HepG2 (cell line): Measurements from ENCODE around the gene TSPAN8. TPM values are rescaled to one million over a fixed set of nuclear protein-coding genes. Genes with fewer than 3 reads are reported as not detected.

ENCODE experiments used
- ATAC-seq: fragments of 200-7000 bp; cut with Tn5 transposase; 3 replicates; pipeline ENCODE4 v1.9.1; 2020; ENCODE audit warnings: mild to moderate bottlenecking, moderate library complexity
- BruUV-seq: library from RNA; stranded (reverse); fragments of 400-500 nt; replicated peaks from 2 replicates; lab custom pipeline; 2021; lab: Mats Ljungman, UMichigan
- CTCF ChIA-PET: fragments of 300-600 bp; formaldehyde crosslinking; extraction: SDS; loops from one replicate; lab custom pipeline; 2021; ENCODE audit warnings: low total read pairs, inconsistent platforms, low intra/inter-chr PET ratio; lab: Yijun Ruan, JAX
- POLR2A ChIA-PET: fragments of 350-600 bp; sonication (Branson Sonifier 250); formaldehyde crosslinking; loops from one replicate; lab custom pipeline; 2020; ENCODE audit warnings: antibody characterized with exemption, inconsistent platforms; lab: Yijun Ruan, JAX
- DNase-seq: peaks from one replicate; pipeline ENCODE4 v3.0.0-alpha.2; 2015; ENCODE audit warnings: low spot score
- FAIRE-seq: peaks from 3 replicates; lab custom pipeline; 2011; peaks lifted over from hg19 to GRCh38; lab: Jason Lieb, UNC
- H2AFZ ChIP-seq: one replicate; pipeline ENCODE4 v1.6.1; 2011; ENCODE audit warnings: low read length, inconsistent platforms
- H3K27ac ChIP-seq: fragments of 300-600 bp; 3 replicates; pipeline ENCODE4 v1.8.0; 2011; ENCODE audit warnings: mixed run types, mild to moderate bottlenecking, mixed read lengths, low read length, inconsistent platforms; ENCODE audit not compliant: insufficient read depth; ENCODE audit errors: extremely low read length
- H3K27me3 ChIP-seq, 2 experiments: fragments of 200-600 bp in 1 of 2; 2 replicates in 1 of 2; 3 replicates in 1 of 2; pipeline versions ENCODE4 v1.6.0 to v1.8.0; 2011; ENCODE audit warnings: low read length in 2 of 2, mild to moderate bottlenecking in 2 of 2, moderate library complexity in 2 of 2, inconsistent platforms in 1 of 2; ENCODE audit not compliant: insufficient read depth in 2 of 2, control insufficient read depth in 1 of 2
- H3K36me3 ChIP-seq, 2 experiments: fragments of 200-600 bp in 1 of 2; replicated peaks in 1 of 2; 2 replicates in 1 of 2; 3 replicates in 1 of 2; pipeline versions ENCODE4 v1.5.1 to v1.8.0; 2011; ENCODE audit warnings: low read length in 2 of 2, inconsistent platforms in 1 of 2; ENCODE audit not compliant: insufficient read depth in 2 of 2, control insufficient read depth in 1 of 2
- H3K4me1 ChIP-seq: 2 replicates; pipeline ENCODE4 v1.5.1; 2012; ENCODE audit warnings: low read length, inconsistent platforms; ENCODE audit not compliant: insufficient read depth
- H3K4me2 ChIP-seq: 2 replicates; pipeline ENCODE4 v1.6.0; 2011; ENCODE audit warnings: low read depth, low read length, inconsistent platforms
- H3K4me3 ChIP-seq, 3 experiments: fragments of 200-600 bp in 1 of 3; sonication (generic), shearing (Covaris generic) in 1 of 3; replicated peaks in 1 of 3; 2 replicates each; pipeline ENCODE4 v1.5.1; 2011 to 2016; ENCODE audit warnings: low read length in 3 of 3, inconsistent platforms in 2 of 3, low read depth in 2 of 3, mild to moderate bottlenecking in 2 of 3, control low read depth in 1 of 3, mixed read lengths in 1 of 3; ENCODE audit not compliant: insufficient read depth in 1 of 3
- H3K79me2 ChIP-seq: one replicate; pipeline ENCODE4 v1.6.1; 2011; ENCODE audit warnings: low read length, inconsistent platforms; ENCODE audit not compliant: insufficient read depth
- H3K9ac ChIP-seq: 2 replicates; pipeline ENCODE4 v1.6.0; 2011; ENCODE audit warnings: mild to moderate bottlenecking, low read depth, low read length, inconsistent platforms; ENCODE audit not compliant: insufficient read depth
- H3K9me3 ChIP-seq: 2 replicates; pipeline ENCODE4 v1.5.1; 2012; ENCODE audit warnings: mild to moderate bottlenecking, low read length
- H4K20me1 ChIP-seq: 2 replicates; pipeline ENCODE4 v1.6.0; 2011; ENCODE audit warnings: inconsistent platforms, mild to moderate bottlenecking, low read length, moderate library complexity; ENCODE audit not compliant: insufficient read depth
- CBFB ChIP-seq: sonication (generic); formaldehyde crosslinking; IDR thresholded peaks from 2 replicates; pipeline ENCODE4 v1.4.0; 2020; ENCODE audit warnings: missing genetic modification reagents
- E2F5 ChIP-seq: sonication (generic); formaldehyde crosslinking; conservative IDR thresholded peaks from 2 replicates; pipeline ENCODE4 v1.4.0; 2020; ENCODE audit warnings: missing genetic modification reagents
- KDM1A ChIP-seq: IDR thresholded peaks from 2 replicates; pipeline ENCODE4 v1.6.1; 2016; ENCODE audit warnings: missing compliant biosample characterization
- NR2F1 ChIP-seq, 2 experiments: fragments of 450-650 bp in 1 of 2; formaldehyde crosslinking in 1 of 2; IDR thresholded peaks; 2 replicates each; pipeline versions ENCODE4 v1.5.0 to v1.6.1; 2016 to 2020; ENCODE audit warnings: mild to moderate bottlenecking in 1 of 2, missing compliant biosample characterization in 1 of 2, missing genetic modification reagents in 1 of 2, moderate library complexity in 1 of 2
- PAX8 ChIP-seq: sonication (generic); formaldehyde crosslinking; IDR thresholded peaks from 2 replicates; pipeline ENCODE4 v1.8.0; 2022; ENCODE audit warnings: mild to moderate bottlenecking, missing genetic modification reagents, borderline replicate concordance
- POLR2A ChIP-seq, 2 experiments: IDR thresholded peaks; 2 replicates each; pipeline ENCODE4 v1.6.1; 2011; ENCODE audit warnings: low read depth in 2 of 2, low read length in 2 of 2, mild to moderate bottlenecking in 1 of 2, moderate library complexity in 1 of 2; ENCODE audit not compliant: insufficient read depth in 1 of 2
- SMAD9 ChIP-seq: sonication (generic); formaldehyde crosslinking; IDR thresholded peaks from 2 replicates; pipeline ENCODE4 v1.5.1; 2020; ENCODE audit warnings: mild to moderate bottlenecking, missing genetic modification reagents
- SUZ12 ChIP-seq: fragments of 150-350 bp; IDR thresholded peaks from 2 replicates; pipeline ENCODE4 v1.6.1; 2014; ENCODE audit warnings: low read depth, low read length
- TGIF2 ChIP-seq: IDR thresholded peaks from 2 replicates; pipeline ENCODE4 v1.6.1; 2016; ENCODE audit warnings: control low read depth, missing compliant biosample characterization
- ZNF263 ChIP-seq: sonication (generic); formaldehyde crosslinking; IDR thresholded peaks from 2 replicates; pipeline ENCODE4 v1.4.0; 2020; ENCODE audit warnings: missing genetic modification reagents
- ZNF367 ChIP-seq: sonication (generic); formaldehyde crosslinking; IDR thresholded peaks from 2 replicates; pipeline ENCODE4 v1.4.0; 2020; ENCODE audit warnings: missing genetic modification reagents, borderline replicate concordance
- ZNF431 ChIP-seq: sonication (generic); formaldehyde crosslinking; IDR thresholded peaks from 2 replicates; pipeline ENCODE4 v1.9.0; 2022; ENCODE audit warnings: missing genetic modification reagents, low read depth, mild to moderate bottlenecking, borderline replicate concordance
- ZNF441 ChIP-seq: sonication (generic); formaldehyde crosslinking; IDR thresholded peaks from 2 replicates; pipeline ENCODE4 v1.7.0; 2021; ENCODE audit warnings: missing genetic modification reagents, borderline replicate concordance
- ZNF607 ChIP-seq: sonication (generic); formaldehyde crosslinking; IDR thresholded peaks from 2 replicates; pipeline ENCODE4 v1.5.1; 2020; ENCODE audit warnings: missing genetic modification reagents, mild to moderate bottlenecking, borderline replicate concordance
- ZNF772 ChIP-seq: sonication (generic); formaldehyde crosslinking; IDR thresholded peaks from 2 replicates; pipeline ENCODE4 v1.5.0; 2020; ENCODE audit warnings: mild to moderate bottlenecking, missing genetic modification reagents
- ZNF782 ChIP-seq: sonication (generic); formaldehyde crosslinking; IDR thresholded peaks from 2 replicates; pipeline ENCODE4 v1.4.0; 2020; ENCODE audit warnings: missing genetic modification reagents, mild to moderate bottlenecking, borderline replicate concordance
- in situ Hi-C: cut with HindIII; loops from 2 replicates; pipeline ENCODE4 v1.10.0; 2017; ENCODE audit warnings: low pct_unique_long_range_greater_than_20kb; ENCODE audit not compliant: extremely low pct_ligation_motif_present
- intact Hi-C: fragments of 100-400 bp; cut with micrococcal nuclease; formaldehyde crosslinking; loops from one replicate; pipeline ENCODE4 v1.10.0; 2022; ENCODE audit not compliant: unreplicated experiment
- polyA plus RNA-seq, 8 experiments: library from polyadenylated mRNA; depleted of rRNA in 3 of 8; stranded (reverse) in 7 of 8; unstranded in 1 of 8; fragments of >200 nt; fragmentation: Illumina TruSeq in 4 of 8; extraction: Trizol in 4 of 8; gene quantifications; 2 replicates each; pipeline versions ENCODE4 v1.2.1 to v1.2.3, GENCODE V29; 2011 to 2016; ENCODE audit warnings: low read depth in 4 of 8, missing spikeins in 1 of 8, mixed read lengths in 1 of 8; ENCODE audit not compliant: insufficient read depth in 1 of 8
- total RNA-seq, 5 experiments: library from RNA; depleted of rRNA; stranded (reverse); fragments of >200 nt; fragmentation: Illumina TruSeq; extraction: Trizol; gene quantifications; 2 replicates each; pipeline ENCODE4 v1.2.3, GENCODE V29; 2016; ENCODE audit warnings: low read depth in 1 of 5
- TF ChIP-seq, protein P1 (sequence below): sonication (generic); formaldehyde crosslinking; IDR thresholded peaks from 2 replicates; pipeline ENCODE4 v1.4.0; 2020; ENCODE audit warnings: mild to moderate bottlenecking, low read depth, missing genetic modification reagents
- TF ChIP-seq, protein P2 (sequence below): sonication (generic); formaldehyde crosslinking; IDR thresholded peaks from 2 replicates; pipeline ENCODE4 v1.4.0; 2020; ENCODE audit warnings: missing genetic modification reagents, borderline replicate concordance
- TF ChIP-seq, protein P3 (sequence below): sonication (generic); formaldehyde crosslinking; IDR thresholded peaks from 2 replicates; pipeline ENCODE4 v1.5.1; 2020; ENCODE audit warnings: mild to moderate bottlenecking, missing genetic modification reagents, moderate library complexity

Gene TSPAN8
- total and polyA plus RNA-seq, 2 of the 13 experiments (the other 11 are each of a cell fraction or from before 2014, with no cell fraction given) = 3.4 to 3.9 TPM

DNA sequence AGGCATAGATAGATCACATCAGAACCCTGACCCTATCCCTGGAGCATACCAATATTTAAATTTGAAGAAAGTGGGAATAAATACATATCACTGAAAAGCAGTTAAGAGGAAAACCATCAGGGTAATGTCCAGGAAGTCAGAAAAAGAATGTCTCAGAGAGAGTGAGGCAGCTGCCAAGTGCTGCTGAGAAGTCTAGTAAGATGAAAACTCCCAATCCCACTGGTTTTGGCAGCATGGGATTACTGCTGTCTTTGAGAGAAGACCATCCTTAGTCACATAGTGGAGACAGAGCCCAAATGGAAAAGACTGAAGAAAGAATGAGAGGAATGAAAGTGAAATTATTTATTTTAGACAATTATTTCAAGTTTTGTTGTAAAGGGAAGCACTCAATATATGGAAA lies 11.5 kb upstream of the TSPAN8 start:
- Histone ChIP-seq H3K27me3 (no peaks in the 10 kb centered on the region), H3K4me3 (no peak overlapping the region), H4K20me1 (no peaks in the 10 kb centered on the region), H3K4me1 (peaks cover 33% of the 10 kb centered on the region), H3K27ac (no peak overlapping the region), H3K36me3 (no peaks in the 10 kb centered on the region), H3K79me2 (no peaks in the 10 kb centered on the region), H2AFZ (no peak overlapping the region), H3K9ac (no peak overlapping the region), H3K4me2 (no peak overlapping the region), H3K9me3 (no peaks in the 10 kb centered on the region)
- no TSS peak for BruUV-seq
- no peak for TF ChIP-seq E2F5 (CRISPR knock-in tag)
- no peak for TF ChIP-seq SUZ12
- no peak for TF ChIP-seq POLR2A (IDR thresholded peaks at IDR 0.05; ENCODE audit: insufficient read depth in 1 of 2, low read depth in 2 of 2, low read length in 2 of 2)
- no peak for TF ChIP-seq ZNF607 (CRISPR knock-in tag)
- TF ChIP-seq, protein P1, sequence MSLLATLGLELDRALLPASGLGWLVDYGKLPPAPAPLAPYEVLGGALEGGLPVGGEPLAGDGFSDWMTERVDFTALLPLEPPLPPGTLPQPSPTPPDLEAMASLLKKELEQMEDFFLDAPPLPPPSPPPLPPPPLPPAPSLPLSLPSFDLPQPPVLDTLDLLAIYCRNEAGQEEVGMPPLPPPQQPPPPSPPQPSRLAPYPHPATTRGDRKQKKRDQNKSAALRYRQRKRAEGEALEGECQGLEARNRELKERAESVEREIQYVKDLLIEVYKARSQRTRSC (CRISPR knock-in tag) = no peak
- TF ChIP-seq ZNF263 (CRISPR knock-in tag) = no peak
- no peak for TF ChIP-seq CBFB (CRISPR knock-in tag)
- no peak for TF ChIP-seq ZNF367
- TF ChIP-seq KDM1A (CRISPR knock-in tag) = no peak
- TF ChIP-seq ZNF782 (CRISPR knock-in tag) = no peak
- TF ChIP-seq, protein P2, sequence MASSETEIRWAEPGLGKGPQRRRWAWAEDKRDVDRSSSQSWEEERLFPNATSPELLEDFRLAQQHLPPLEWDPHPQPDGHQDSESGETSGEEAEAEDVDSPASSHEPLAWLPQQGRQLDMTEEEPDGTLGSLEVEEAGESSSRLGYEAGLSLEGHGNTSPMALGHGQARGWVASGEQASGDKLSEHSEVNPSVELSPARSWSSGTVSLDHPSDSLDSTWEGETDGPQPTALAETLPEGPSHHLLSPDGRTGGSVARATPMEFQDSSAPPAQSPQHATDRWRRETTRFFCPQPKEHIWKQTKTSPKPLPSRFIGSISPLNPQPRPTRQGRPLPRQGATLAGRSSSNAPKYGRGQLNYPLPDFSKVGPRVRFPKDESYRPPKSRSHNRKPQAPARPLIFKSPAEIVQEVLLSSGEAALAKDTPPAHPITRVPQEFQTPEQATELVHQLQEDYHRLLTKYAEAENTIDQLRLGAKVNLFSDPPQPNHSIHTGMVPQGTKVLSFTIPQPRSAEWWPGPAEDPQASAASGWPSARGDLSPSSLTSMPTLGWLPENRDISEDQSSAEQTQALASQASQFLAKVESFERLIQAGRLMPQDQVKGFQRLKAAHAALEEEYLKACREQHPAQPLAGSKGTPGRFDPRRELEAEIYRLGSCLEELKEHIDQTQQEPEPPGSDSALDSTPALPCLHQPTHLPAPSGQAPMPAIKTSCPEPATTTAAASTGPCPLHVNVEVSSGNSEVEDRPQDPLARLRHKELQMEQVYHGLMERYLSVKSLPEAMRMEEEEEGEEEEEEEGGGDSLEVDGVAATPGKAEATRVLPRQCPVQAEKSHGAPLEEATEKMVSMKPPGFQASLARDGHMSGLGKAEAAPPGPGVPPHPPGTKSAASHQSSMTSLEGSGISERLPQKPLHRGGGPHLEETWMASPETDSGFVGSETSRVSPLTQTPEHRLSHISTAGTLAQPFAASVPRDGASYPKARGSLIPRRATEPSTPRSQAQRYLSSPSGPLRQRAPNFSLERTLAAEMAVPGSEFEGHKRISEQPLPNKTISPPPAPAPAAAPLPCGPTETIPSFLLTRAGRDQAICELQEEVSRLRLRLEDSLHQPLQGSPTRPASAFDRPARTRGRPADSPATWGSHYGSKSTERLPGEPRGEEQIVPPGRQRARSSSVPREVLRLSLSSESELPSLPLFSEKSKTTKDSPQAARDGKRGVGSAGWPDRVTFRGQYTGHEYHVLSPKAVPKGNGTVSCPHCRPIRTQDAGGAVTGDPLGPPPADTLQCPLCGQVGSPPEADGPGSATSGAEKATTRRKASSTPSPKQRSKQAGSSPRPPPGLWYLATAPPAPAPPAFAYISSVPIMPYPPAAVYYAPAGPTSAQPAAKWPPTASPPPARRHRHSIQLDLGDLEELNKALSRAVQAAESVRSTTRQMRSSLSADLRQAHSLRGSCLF = no peak
- no peak for TF ChIP-seq ZNF441 (CRISPR knock-in tag)
- no peak for TF ChIP-seq TGIF2 (CRISPR knock-in tag)
- TF ChIP-seq PAX8 (CRISPR knock-in tag) = no peak
- TF ChIP-seq ZNF772 (CRISPR knock-in tag) = no peak
- TF ChIP-seq, protein P3, sequence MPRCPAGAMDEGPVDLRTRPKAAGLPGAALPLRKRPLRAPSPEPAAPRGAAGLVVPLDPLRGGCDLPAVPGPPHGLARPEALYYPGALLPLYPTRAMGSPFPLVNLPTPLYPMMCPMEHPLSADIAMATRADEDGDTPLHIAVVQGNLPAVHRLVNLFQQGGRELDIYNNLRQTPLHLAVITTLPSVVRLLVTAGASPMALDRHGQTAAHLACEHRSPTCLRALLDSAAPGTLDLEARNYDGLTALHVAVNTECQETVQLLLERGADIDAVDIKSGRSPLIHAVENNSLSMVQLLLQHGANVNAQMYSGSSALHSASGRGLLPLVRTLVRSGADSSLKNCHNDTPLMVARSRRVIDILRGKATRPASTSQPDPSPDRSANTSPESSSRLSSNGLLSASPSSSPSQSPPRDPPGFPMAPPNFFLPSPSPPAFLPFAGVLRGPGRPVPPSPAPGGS (CRISPR knock-in tag) = no peak
- TF ChIP-seq SMAD9 (CRISPR knock-in tag) = no peak
- no peak for TF ChIP-seq NR2F1 (CRISPR knock-in tag; IDR thresholded peaks at IDR 0.05)
- no peak for TF ChIP-seq ZNF431 (CRISPR knock-in tag)
- POLR2A ChIA-PET = no interaction called here
- DNase-seq (no peak), FAIRE-seq (no peak), ATAC-seq (no peak)
- intact Hi-C loops (no loop called here), in situ Hi-C loops (no loop called here)
- CTCF ChIA-PET = no interaction called here
